Bone marrow (tissue), 2 donors: ENCODE results near the gene CDH24.

ENCODE experiments used
- DNase-seq, 2 donors: peaks; one replicate each; lab custom pipeline; 2025; lab: John Stamatoyannopoulos, UW

Gene CDH24, protein sequence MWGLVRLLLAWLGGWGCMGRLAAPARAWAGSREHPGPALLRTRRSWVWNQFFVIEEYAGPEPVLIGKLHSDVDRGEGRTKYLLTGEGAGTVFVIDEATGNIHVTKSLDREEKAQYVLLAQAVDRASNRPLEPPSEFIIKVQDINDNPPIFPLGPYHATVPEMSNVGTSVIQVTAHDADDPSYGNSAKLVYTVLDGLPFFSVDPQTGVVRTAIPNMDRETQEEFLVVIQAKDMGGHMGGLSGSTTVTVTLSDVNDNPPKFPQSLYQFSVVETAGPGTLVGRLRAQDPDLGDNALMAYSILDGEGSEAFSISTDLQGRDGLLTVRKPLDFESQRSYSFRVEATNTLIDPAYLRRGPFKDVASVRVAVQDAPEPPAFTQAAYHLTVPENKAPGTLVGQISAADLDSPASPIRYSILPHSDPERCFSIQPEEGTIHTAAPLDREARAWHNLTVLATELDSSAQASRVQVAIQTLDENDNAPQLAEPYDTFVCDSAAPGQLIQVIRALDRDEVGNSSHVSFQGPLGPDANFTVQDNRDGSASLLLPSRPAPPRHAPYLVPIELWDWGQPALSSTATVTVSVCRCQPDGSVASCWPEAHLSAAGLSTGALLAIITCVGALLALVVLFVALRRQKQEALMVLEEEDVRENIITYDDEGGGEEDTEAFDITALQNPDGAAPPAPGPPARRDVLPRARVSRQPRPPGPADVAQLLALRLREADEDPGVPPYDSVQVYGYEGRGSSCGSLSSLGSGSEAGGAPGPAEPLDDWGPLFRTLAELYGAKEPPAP

DNA sequence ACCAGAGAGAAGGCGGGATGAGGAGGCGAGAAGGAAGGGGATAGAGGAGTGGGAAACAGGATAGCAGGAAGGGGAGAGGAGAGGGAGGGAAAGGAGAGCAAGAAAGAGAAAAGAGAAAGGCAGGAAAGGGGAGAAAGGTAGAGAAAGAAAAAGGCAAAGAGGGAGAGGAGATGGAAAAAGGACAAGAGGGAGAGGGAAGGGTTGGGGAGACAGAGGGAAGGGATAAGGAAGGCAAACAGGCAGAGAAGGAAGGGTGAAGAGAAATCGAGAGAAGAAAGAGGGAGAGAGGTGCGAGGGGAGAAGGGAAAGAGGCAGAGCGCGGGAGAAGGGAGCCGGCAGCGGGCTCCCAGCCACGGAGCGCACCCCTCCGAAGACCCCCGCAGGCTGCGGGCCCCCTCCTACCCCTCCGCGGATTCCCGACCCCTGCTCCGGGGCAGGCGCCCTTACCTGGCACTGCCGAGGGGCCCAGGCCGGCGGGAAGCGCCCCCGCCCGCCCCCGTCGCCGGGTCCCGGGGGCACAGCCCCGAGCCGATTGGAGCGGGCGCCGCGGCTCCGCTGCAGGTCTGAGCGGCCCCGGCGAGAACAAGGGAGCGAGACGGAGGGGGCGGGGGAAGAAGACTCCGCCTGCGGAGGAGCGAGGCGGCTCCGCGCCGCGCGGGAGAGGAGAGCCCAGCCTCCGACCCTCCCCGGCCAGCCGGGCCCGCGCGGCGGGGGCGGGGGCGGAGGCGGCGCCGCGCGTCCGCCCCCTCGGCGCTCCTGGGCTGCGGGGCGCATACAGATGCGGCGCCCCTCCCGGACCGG, at the start of gene CDH24:
TSS of gene CDH24 (minus strand) at position 565 of the 801 bp plus-strand sequence. CDS start 1,787 bp downstream, outside the sequence.
- DNase-seq: no peak

- DNase-seq: no peak
These were observed 49.4 kb upstream of the CDH24 start for GRCh38 chr14:23106747-23107045.

DNA sequence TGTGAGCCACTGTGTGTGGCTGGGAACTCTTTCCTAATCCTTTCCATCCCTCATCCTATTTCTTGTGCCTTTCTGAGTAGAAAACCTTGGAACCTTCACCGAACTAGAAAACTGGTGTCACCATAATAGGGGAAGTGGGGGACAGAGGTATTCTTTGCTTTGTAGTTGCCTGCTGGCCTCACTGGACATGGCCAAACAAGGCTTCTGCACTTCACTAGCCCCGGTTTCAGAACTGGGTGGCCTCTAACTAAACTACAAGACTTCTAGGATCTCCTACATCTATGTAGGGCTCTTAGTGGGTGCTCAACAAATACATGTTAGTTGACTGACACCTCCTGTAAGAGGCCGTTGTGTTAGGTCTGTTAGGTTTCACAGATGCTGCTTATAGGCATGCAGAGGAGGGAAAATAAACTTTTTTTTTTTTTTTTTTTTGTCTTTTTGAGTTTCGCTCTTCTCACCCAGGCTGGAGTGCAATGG, 48.1 kb upstream of the CDH24 start:
- no peak for DNase-seq

DNA sequence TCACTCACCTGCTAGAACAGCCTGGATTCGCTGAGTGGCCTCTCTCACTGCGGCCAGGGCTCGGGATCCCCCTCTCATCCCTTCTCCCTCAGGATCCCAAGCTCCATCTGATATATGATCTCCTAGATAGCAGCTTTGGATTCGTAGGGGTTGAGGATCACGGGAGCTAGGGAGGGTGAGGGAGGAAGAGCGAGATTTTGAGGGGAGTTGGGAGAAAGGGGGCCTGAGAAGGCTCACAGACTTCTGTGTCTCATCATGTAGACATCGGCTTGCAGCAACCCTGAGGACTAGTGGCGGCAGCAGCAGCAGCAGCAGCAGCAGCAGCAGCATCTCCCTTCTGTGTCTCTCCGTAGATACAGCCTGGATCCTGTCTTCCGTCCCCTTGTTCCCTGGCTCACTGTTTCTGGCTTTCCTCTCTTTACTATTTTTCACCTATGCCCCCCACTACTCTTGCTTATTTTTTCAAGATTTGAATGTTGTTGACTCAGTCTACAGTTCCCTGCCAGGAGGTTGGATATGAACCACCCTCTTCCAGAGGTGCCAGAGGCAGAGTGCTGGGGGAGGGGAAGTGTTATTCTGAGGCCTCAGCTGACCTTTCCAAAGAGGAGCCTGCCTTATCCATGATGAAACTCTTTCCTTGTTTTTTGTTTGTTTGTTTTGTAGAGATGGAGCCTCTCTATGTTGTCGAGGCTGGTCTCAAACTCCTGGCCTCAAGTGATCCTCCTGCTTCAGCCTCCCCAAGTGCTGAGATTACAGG, 47.4 kb upstream of the CDH24 start, which contains the start of gene CIROP:
TSS of gene CIROP (minus strand) at position 399 of the 757 bp plus-strand sequence. CDS start at position 330, 69 bp downstream.
- DNase-seq: no peak

DNA sequence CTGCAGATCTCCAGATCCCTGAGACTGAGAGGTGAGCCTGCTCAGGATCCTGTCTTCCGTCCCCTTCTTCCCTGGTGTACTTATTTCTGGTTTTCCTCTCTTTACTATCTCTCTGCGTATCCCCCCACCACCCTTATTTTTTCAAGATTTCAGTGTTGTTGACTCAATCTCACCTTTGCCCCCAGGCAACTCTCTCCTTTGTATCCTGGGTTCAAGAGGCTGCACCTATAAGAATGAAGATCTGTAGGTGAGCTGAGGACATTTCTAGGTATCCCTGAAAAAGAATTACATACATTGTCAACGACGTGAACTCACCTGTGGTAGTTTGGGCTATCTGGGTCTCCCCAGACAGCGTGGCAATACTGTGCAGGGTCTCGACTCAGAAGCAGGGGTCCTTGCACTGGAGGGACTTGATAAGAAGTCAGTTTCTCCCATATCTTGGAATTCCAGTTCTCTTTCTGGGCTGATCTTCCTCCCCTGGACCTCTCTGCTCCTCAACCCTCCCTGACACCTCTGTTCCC, 46.8 kb upstream of the CDH24 start:
- no peak for DNase-seq

DNA sequence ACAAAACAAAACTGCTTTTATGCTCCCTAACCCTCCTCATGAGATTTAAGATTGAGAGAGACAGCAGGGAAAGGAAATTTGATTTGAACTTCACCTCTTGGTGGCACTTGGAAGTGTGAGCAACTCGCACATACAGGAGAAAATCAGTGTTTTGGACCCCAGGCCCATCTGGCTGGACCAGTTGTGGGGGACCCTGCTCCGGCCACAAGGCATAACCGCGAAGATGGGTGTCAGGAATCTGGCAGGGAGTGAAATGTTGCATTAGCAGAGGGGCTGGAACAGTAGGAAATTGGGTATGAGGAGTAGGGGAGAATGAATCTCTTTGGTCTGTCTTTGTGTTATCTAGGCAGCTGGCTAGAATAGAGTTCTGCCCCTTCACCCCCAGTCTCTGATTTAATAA, 46.3 kb upstream of the CDH24 start:
- DNase-seq: no peak

GRCh38 chr14:23102801-23103200, 45.5 kb upstream of the CDH24 start:
- DNase-seq: no peak

- DNase-seq: no peak
These were observed 44.8 kb upstream of the CDH24 start for GRCh38 chr14:23101986-23102625.

DNA sequence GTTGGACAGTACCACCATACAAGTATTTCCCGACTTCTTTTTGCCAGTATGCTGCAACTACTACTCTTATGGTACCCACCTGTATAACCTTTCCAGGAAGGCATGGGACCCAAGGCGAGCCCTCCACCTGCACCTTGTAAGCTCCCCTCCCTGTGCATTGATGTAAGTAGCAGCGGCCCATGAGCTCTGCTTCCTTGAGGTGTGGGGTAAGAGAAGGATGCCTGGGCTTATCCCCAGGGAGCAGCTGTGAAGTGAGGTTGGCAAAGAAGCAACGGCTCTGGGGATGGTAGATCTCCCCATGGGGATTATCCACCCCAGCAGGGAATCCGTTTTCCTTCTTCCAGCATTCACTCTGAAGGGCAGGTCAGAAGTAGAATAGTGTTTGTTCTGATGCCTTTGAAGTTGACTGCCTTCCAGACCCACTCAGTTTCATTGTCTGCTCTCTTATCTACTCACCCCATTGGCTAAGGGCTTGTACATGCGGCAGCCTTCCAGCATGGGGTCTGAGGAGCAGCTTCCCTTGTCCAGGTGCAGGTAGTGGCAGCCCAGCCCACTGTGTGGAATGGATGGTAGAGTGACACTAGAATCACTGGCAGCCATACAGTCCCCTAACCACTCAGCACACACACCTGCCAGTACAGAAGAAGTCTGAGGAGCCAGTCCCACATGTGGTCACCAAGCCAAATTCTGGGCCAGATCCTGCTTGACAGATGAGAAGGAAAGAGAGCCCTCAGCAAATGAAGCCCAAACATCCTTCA, 44.1 kb upstream of the CDH24 start:
- no peak for DNase-seq

DNA sequence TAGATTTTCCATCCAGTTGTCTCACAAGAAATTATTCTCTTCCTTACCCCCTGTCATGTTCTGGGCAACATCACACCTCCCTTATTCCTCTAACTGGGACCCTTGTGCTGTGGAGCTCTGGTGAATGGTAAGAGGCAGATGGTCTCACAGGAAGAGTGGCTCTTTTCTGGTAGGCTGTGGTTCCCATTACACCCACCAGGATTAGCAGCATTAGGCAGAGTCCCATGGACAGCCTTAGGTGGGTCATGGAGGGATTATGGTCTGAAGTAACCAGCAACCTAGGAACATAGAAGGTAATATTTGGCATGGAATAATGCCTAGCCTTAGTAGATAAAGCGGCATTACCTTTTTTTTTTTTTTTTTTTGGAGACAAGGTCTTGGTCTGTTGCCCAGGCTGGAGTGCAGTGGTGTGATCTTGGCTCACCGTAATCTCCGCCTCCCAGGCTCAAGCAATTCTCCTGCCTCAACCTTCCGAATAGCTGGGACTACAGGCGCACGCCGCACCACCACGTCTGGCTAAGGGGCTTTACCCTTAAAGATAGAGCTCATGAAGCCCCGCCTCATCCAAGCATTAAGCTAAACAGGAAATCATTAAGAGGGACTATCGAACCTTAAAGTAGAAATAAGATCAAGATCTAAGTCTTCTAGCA, 42.0 kb upstream of the CDH24 start:
- DNase-seq: no peak

GRCh38 chr14:23097786-23098185, 40.5 kb upstream of the CDH24 start:
- DNase-seq: no peak

- DNase-seq: no peak
These were observed 38.1 kb upstream of the CDH24 start, which contains the start of gene C14orf119 for GRCh38 chr14:23095196-23096108. Gene C14orf119, plus strand, starts transcription at chr14:23095505. Its CDS starts 2,154 bp downstream, at chr14:23097659.

DNA sequence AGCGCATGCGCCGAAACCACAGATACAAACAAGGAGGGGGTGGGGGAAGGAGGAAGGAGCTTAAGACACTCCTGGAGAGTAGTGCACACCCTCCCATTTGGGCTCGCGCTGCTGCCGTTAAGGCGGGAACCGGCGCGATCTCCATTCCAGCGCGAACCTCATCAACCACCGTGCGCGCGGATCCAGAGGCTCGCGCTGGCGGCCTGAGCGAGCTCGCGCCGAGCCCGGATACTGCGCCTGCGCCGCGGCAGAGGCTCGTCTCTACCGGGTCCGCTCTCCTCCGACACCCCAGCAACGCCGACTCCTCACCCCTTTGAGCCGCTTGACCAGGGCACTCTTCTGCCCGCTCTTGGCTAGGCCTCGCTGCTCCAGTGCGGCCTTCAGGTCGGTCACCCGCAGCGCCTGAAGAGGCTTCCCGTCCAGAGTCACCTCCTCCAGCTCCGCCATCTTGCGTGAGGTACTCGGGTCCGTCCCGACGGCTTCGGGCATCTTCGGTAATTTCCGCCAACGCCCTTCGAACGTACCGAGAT, 37.4 kb upstream of the CDH24 start, which contains the start of gene ACIN1:
TSS of gene ACIN1 (minus strand) at position 471 of the 530 bp plus-strand sequence. CDS start at position 447, 24 bp downstream.
- DNase-seq: no peak

DNA sequence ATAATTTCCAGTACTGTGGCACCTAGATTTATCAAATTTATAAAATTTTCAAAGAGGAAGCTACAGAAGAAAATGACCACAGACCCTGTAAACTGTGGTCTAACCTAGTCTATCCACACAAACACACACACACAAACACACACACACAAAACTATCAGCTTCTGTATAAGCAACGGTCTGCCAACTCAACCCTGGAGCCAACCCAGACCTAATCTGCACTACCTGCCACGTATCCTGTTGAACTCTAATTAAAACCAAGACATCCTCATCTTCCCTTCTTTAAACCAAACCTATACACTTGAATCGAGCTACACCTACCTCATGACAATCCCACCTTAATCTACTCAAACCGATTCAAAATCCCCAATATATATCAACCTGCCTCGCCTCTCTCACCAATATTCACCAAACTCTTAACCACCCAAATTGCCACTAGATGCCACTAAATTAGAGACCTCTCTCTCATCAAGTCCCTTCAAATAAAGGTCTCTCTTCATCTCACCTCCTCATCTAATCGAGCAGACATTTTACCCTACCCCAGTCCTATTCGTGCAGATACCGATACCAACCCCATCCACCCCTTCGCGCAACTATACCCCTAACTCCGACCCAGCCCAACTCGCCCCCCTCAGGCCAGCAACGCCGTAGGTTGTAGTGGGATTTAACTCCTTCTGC, 36.8 kb upstream of the CDH24 start:
- no peak for DNase-seq

DNA sequence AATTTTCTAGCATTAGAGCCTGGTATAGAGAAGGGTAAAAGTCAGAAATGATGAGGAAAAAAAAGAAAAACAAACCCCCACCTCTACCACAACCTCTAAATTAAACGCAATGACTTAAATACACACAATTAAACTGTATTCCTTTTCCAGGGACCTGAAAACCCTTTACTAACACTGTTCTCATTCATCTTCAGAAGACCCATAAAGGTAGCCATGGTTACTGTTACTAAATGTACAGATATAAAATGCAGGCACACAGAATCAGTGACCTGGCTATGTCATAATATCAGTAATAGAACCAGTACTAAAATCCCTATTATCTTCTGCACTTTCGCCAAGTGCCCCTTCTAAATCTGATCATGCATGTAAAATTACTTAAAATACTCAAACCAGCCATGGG, 36.2 kb upstream of the CDH24 start:
- DNase-seq: no peak

GRCh38 chr14:23093104-23093503, 35.8 kb upstream of the CDH24 start:
- DNase-seq: no peak
